Left lung (tissue), 10 donors: ENCODE results near the gene FBXL17. TPM values are rescaled to one million over a fixed set of nuclear protein-coding genes. Genes with fewer than 3 reads are reported as not detected.
A peak's percentile ranks its signal among the peaks of the same experiment; 100 is the strongest.

Experiments
- ATAC-seq: fragments of 200-7000 bp; cut with Tn5 transposase; one replicate; pipeline ENCODE4 v1.9.1; 2020; ENCODE audit warnings: moderate library complexity
- DNase-seq, 4 donors: peaks; one replicate each; pipeline ENCODE4 v3.0.0-alpha.2; 2013 to 2020
- H3K27ac ChIP-seq, 2 donors: fragments of 200-600 bp; sonication (generic) in 1 of 2; one replicate each; pipeline versions ENCODE4 v1.5.0 to v1.8.0; 2020 to 2021
- H3K27me3 ChIP-seq, 2 donors: fragments of 200-600 bp; sonication (generic) in 1 of 2; one replicate each; pipeline versions ENCODE4 v1.5.0 to v1.8.0; 2020 to 2021
- H3K36me3 ChIP-seq, 2 donors: fragments of 200-600 bp; sonication (generic) in 1 of 2; one replicate each; pipeline versions ENCODE4 v1.5.0 to v1.8.0; 2020 to 2021
- H3K4me1 ChIP-seq, 2 donors: fragments of 200-600 bp; one replicate each; pipeline ENCODE4 v1.8.0; 2021
- H3K4me3 ChIP-seq, 2 donors: fragments of 200-600 bp; sonication (generic) in 1 of 2; one replicate each; pipeline versions ENCODE4 v1.5.0 to v1.8.0; 2020 to 2021; ENCODE audit warnings: mild to moderate bottlenecking in 1 of 2
- H3K9me3 ChIP-seq, 2 donors: fragments of 200-600 bp; sonication (generic) in 1 of 2; one replicate each; pipeline versions ENCODE4 v1.5.0 to v1.8.0; 2020 to 2021
- intact Hi-C, 2 donors: fragments of 100-400 bp; cut with DNase I; formaldehyde crosslinking; loops; one replicate each; pipeline versions ENCODE4 v1.11.2 to v1.14.2; 2022
- polyA plus RNA-seq, 6 donors: library from polyadenylated mRNA; unstranded; fragments of 120-200 nt; gene quantifications; one replicate each; pipeline ENCODE4 v1.2.1, GENCODE V29; 2013; ENCODE audit not compliant: insufficient read length in 6 of 6
- total RNA-seq, 2 donors: library from RNA; stranded (reverse); fragmentation: NEBNext Ultra II Directional; extraction: Animal tissue kit (Norgen Biotek cat#: 25700); gene quantifications; one replicate each; pipeline ENCODE4 v1.2.1, GENCODE V29; 2021
- TF ChIP-seq, protein P1 (sequence below), 2 donors: fragments of 200-600 bp; sonication (generic) in 1 of 2; IDR thresholded peaks; one replicate each; pipeline versions ENCODE4 v1.5.0 to v1.8.0; 2021; ENCODE audit warnings: antibody characterized with exemption in 2 of 2
- donor health status: DM: no; HTN: yes; CAD: no.
- donor health status: DM: no; HTN: no; CAD: no.

FBXL17 gene
- total and polyA plus RNA-seq, 8 donors, result 11.8 to 23.8 (median 19.8) TPM

- intact Hi-C loops, result no loop called here
- DNase-seq (no peak), ATAC-seq (no peak)
Measured at GRCh38 chr5:107913494-107913893, 468.4 kb downstream of the FBXL17 start.

GRCh38 chr5:107900721-107901120 lies 481.2 kb downstream of the FBXL17 start:
- H3K4me1 ChIP-seq, result no peaks in the 10 kb centered on the region
- no peaks in the 10 kb centered on the region for H3K27me3 ChIP-seq
- H3K27ac ChIP-seq, result no peak overlapping the region
- intact Hi-C loops, result no loop called here
- H3K9me3 ChIP-seq, result no peaks in the 10 kb centered on the region
- DNase-seq, result no peak
- no peak for ATAC-seq
- H3K4me3 ChIP-seq, result no peak overlapping the region
- TF ChIP-seq, protein P1, sequence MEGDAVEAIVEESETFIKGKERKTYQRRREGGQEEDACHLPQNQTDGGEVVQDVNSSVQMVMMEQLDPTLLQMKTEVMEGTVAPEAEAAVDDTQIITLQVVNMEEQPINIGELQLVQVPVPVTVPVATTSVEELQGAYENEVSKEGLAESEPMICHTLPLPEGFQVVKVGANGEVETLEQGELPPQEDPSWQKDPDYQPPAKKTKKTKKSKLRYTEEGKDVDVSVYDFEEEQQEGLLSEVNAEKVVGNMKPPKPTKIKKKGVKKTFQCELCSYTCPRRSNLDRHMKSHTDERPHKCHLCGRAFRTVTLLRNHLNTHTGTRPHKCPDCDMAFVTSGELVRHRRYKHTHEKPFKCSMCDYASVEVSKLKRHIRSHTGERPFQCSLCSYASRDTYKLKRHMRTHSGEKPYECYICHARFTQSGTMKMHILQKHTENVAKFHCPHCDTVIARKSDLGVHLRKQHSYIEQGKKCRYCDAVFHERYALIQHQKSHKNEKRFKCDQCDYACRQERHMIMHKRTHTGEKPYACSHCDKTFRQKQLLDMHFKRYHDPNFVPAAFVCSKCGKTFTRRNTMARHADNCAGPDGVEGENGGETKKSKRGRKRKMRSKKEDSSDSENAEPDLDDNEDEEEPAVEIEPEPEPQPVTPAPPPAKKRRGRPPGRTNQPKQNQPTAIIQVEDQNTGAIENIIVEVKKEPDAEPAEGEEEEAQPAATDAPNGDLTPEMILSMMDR (IDR thresholded peaks at IDR 0.05), result no peak
- H3K36me3 ChIP-seq, result no peaks in the 10 kb centered on the region

More at GRCh38 chr5:107913494-107913893, 468.4 kb downstream of the FBXL17 start:
- TF ChIP-seq, protein P1 (IDR thresholded peaks at IDR 0.05), result no peak
- H3K4me3 ChIP-seq, result no peak overlapping the region
- no peaks in the 10 kb centered on the region for H3K4me1 ChIP-seq
- H3K27me3 ChIP-seq, result no peaks in the 10 kb centered on the region
- H3K9me3 ChIP-seq, result no peaks in the 10 kb centered on the region
- no peak overlapping the region for H3K27ac ChIP-seq
- H3K36me3 ChIP-seq, result no peaks in the 10 kb centered on the region

DNA sequence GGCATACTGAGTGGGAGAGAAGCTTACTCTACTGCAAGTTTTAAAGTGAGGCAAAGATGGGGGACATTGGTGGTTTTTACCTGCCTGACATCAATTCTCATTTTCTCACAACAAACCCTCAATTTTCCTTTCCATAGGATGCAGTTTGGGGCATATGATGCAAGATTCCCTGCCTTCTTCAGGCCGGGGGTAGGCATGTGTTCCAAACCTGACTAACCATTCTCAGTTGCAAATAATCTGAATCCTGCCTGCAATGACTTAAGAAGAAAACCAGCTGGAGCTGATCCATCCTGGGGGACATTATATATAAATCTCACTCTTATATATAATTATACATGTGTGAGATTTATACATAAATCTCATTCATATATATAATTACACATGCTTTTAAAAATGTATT lies 487.5 kb downstream of the FBXL17 start:
- Histone ChIP-seq H3K4me3 (no peak overlapping the region), H3K36me3 (no peaks in the 10 kb centered on the region), H3K27ac (no peak overlapping the region), H3K4me1 (peaks cover 0 to 8% of the 10 kb centered on the region in 2 donors), H3K9me3 (no peaks in the 10 kb centered on the region), H3K27me3 (no peaks in the 10 kb centered on the region)
- ATAC-seq (no peak), DNase-seq (no peak)
- TF ChIP-seq, protein P1 (IDR thresholded peaks at IDR 0.05), result no peak
- intact Hi-C loops, result no loop called here

GRCh38 chr5:107893642-107894041 lies 488.3 kb downstream of the FBXL17 start:
- intact Hi-C loops, result no loop called here
- Histone ChIP-seq H3K4me3 (no peak overlapping the region), H3K27ac (no peak overlapping the region), H3K27me3 (no peaks in the 10 kb centered on the region), H3K36me3 (no peaks in the 10 kb centered on the region), H3K9me3 (no peaks in the 10 kb centered on the region), H3K4me1 (peaks cover 0 to 8% of the 10 kb centered on the region in 2 donors)
- DNase-seq, result peak in 1 of 4 donors; percentile 26
- TF ChIP-seq, protein P1 (IDR thresholded peaks at IDR 0.05), result no peak
- ATAC-seq, result peak; percentile 79

GRCh38 chr5:107889387-107889786 lies 492.5 kb downstream of the FBXL17 start:
- intact Hi-C loops, result no loop called here
- DNase-seq (no peak), ATAC-seq (no peak)
- H3K27me3 ChIP-seq, result no peaks in the 10 kb centered on the region
- no peak overlapping the region for H3K4me3 ChIP-seq
- H3K36me3 ChIP-seq, result no peaks in the 10 kb centered on the region
- peaks cover 0 to 8% of the 10 kb centered on the region in 2 donors for H3K4me1 ChIP-seq
- H3K27ac ChIP-seq, result no peak overlapping the region
- TF ChIP-seq, protein P1 (IDR thresholded peaks at IDR 0.05), result no peak
- no peaks in the 10 kb centered on the region for H3K9me3 ChIP-seq
